Urothelium cell line (cell line): ENCODE data around the gene GLDC.
"Not testable (repeated sequence)": the region's sequence is repeated elsewhere in the genome, so short reads cannot be mapped to it uniquely, and the experiment has no call there.

Experiments used
- DNase-seq: peaks from one replicate; pipeline ENCODE4 v3.0.0; 2011; ENCODE audit warnings: low spot score, mixed read lengths
- FAIRE-seq: peaks from 2 replicates; lab custom pipeline; 2011; peaks lifted over from hg19 to GRCh38; lab: Jason Lieb, UNC

Gene GLDC

GRCh38 chr9:6665628-6666027 is 20.1 kb upstream of the GLDC start:
- DNase-seq = no peak

GRCh38 chr9:6664204-6664680 is 18.7 kb upstream of the GLDC start:
- no peak for DNase-seq
- no peak for FAIRE-seq

More at GRCh38 chr9:6665628-6666027, 20.1 kb upstream of the GLDC start:
- FAIRE-seq = no peak

GRCh38 chr9:6660512-6660911 is 15.0 kb upstream of the GLDC start:
- no peak for FAIRE-seq
- no peak for DNase-seq

- DNase-seq = no peak
- no peak for FAIRE-seq
Measured at GRCh38 chr9:6658628-6659353, 13.3 kb upstream of the GLDC start.

GRCh38 chr9:6656614-6657300 is 11.2 kb upstream of the GLDC start:
- DNase-seq (no peak), FAIRE-seq (no peak)

GRCh38 chr9:6655036-6655435 is 9.5 kb upstream of the GLDC start:
- FAIRE-seq = no peak
- no peak for DNase-seq

- no peak for FAIRE-seq
Measured at GRCh38 chr9:6646293-6646636, 736 bp upstream of the GLDC start.

GRCh38 chr9:6645105-6645354 is 499 bp downstream of the GLDC start:
- not testable (repeated sequence) for FAIRE-seq, DNase-seq

More at GRCh38 chr9:6646293-6646636, 736 bp upstream of the GLDC start:
- DNase-seq = no peak

GRCh38 chr9:6644346-6645104 is 1.0 kb downstream of the GLDC start:
- DNase-seq (no peak), FAIRE-seq (no peak)

GRCh38 chr9:6641961-6642360 is 3.6 kb downstream of the GLDC start:
- DNase-seq (no peak), FAIRE-seq (no peak)

GRCh38 chr9:6641561-6641960 is 4.0 kb downstream of the GLDC start:
- DNase-seq = no peak
- no peak for FAIRE-seq

GRCh38 chr9:6641056-6641455 is 4.5 kb downstream of the GLDC start:
- FAIRE-seq (no peak), DNase-seq (no peak)

GRCh38 chr9:6640268-6641051 is 5.1 kb downstream of the GLDC start:
- FAIRE-seq (no peak), DNase-seq (no peak)

GRCh38 chr9:6639622-6640021 is 5.9 kb downstream of the GLDC start:
- DNase-seq (no peak), FAIRE-seq (no peak)

GRCh38 chr9:6634444-6634843 is 11.1 kb downstream of the GLDC start:
- DNase-seq = no peak
- no peak for FAIRE-seq

GRCh38 chr9:6633378-6633777 is 12.2 kb downstream of the GLDC start:
- FAIRE-seq = no peak
- DNase-seq = no peak

- DNase-seq (no peak), FAIRE-seq (no peak)
Measured at GRCh38 chr9:6632516-6633183, 12.9 kb downstream of the GLDC start.

- no peak for DNase-seq
- no peak for FAIRE-seq
Measured at GRCh38 chr9:6631207-6631512, 14.4 kb downstream of the GLDC start.

GRCh38 chr9:6630502-6631206 is 14.9 kb downstream of the GLDC start:
- no peak for DNase-seq
- FAIRE-seq = no peak

- DNase-seq (no peak), FAIRE-seq (no peak)
Measured at GRCh38 chr9:6628704-6629103, 16.8 kb downstream of the GLDC start.
